H1 (cell line): ENCODE results near the gene GLRX.

Source experiments
- CHD2 ChIP-seq: IDR thresholded peaks from 2 replicates; pipeline ENCODE4 v1.6.1; 2012; ENCODE audit warnings: low read length, improper control_type of control experiment
- EP300 ChIP-seq, 2 experiments: IDR thresholded peaks; 1 replicate in 1 of 2; 2 replicates in 1 of 2; pipeline ENCODE4 v1.6.1; 2011 to 2012; ENCODE audit warnings: low read depth in 2 of 2, low read length in 2 of 2, mild to moderate bottlenecking in 2 of 2, borderline replicate concordance in 1 of 2, inconsistent platforms in 1 of 2, moderate library complexity in 1 of 2
- EZH2 ChIP-seq: fragments of 200-600 bp; sonication (generic); IDR thresholded peaks from 2 replicates; pipeline ENCODE4 v1.7.1; 2012; ENCODE audit warnings: low read depth, mild to moderate bottlenecking, moderate library complexity, low read length, inconsistent platforms; ENCODE audit not compliant: severe bottlenecking
- HDAC6 ChIP-seq: IDR thresholded peaks from one replicate; pipeline ENCODE4 v1.7.1; 2012; ENCODE audit warnings: low read depth, mild to moderate bottlenecking, inconsistent platforms, low read length, moderate library complexity
- RAD21 ChIP-seq, 2 experiments: IDR thresholded peaks in 1 of 2; conservative IDR thresholded peaks in 1 of 2; 2 replicates each; pipeline ENCODE4 v1.6.1; 2011; ENCODE audit warnings: low read depth in 2 of 2, low read length in 2 of 2, improper control_type of control experiment in 1 of 2, inconsistent platforms in 1 of 2, mild to moderate bottlenecking in 1 of 2, moderate library complexity in 1 of 2
- SIRT6 ChIP-seq: IDR thresholded peaks from one replicate; pipeline ENCODE4 v1.7.1; 2012; ENCODE audit warnings: low read length, inconsistent platforms
- SUZ12 ChIP-seq: fragments of 200-600 bp; sonication (generic); IDR thresholded peaks from 2 replicates; pipeline ENCODE4 v1.6.1; 2012; ENCODE audit warnings: mild to moderate bottlenecking, inconsistent platforms, low read length, moderate library complexity, mixed read lengths
- TAF1 ChIP-seq: IDR thresholded peaks from 2 replicates; pipeline ENCODE4 v1.6.1; 2011; ENCODE audit warnings: mild to moderate bottlenecking, low read depth, low read length
- TF ChIP-seq, protein P1 (sequence below), 3 experiments: IDR thresholded peaks; 1 replicate in 2 of 3; 2 replicates in 1 of 3; pipeline versions ENCODE4 v1.5.1 to v1.6.1; 2011; ENCODE audit warnings: low read length in 3 of 3, mild to moderate bottlenecking in 3 of 3, inconsistent platforms in 2 of 3, low read depth in 1 of 3, moderate library complexity in 1 of 3; ENCODE audit not compliant: insufficient read depth in 1 of 3; ENCODE audit errors: control extremely low read depth in 1 of 3

- TF ChIP-seq RAD21 (IDR thresholded peaks at IDR 0.05 in 1 of 2, conservative IDR thresholded peaks at IDR 0.05 in 1 of 2; ENCODE audit: low read depth in 2 of 2, low read length in 2 of 2) (no peak), CHD2 (no peak), SUZ12 (no peak), EP300 (IDR thresholded peaks at IDR 0.05; ENCODE audit: borderline replicate concordance in 1 of 2, low read depth in 2 of 2, low read length in 2 of 2) (no peak), TAF1 (no peak), HDAC6 (no peak), EZH2 (no peak), SIRT6 (no peak)
- TF ChIP-seq, protein P1, sequence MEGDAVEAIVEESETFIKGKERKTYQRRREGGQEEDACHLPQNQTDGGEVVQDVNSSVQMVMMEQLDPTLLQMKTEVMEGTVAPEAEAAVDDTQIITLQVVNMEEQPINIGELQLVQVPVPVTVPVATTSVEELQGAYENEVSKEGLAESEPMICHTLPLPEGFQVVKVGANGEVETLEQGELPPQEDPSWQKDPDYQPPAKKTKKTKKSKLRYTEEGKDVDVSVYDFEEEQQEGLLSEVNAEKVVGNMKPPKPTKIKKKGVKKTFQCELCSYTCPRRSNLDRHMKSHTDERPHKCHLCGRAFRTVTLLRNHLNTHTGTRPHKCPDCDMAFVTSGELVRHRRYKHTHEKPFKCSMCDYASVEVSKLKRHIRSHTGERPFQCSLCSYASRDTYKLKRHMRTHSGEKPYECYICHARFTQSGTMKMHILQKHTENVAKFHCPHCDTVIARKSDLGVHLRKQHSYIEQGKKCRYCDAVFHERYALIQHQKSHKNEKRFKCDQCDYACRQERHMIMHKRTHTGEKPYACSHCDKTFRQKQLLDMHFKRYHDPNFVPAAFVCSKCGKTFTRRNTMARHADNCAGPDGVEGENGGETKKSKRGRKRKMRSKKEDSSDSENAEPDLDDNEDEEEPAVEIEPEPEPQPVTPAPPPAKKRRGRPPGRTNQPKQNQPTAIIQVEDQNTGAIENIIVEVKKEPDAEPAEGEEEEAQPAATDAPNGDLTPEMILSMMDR (IDR thresholded peaks at IDR 0.05; ENCODE audit: control extremely low read depth in 1 of 3, insufficient read depth in 1 of 3, low read depth in 1 of 3, low read length in 3 of 3): no peak
Observed at GRCh38 chr5:95763941-95764340, 58.6 kb downstream of the GLRX start.
